Tibial nerve (tissue), 4 donors: ENCODE data around the gene LRRC59. TPM values are rescaled to one million over a fixed set of nuclear protein-coding genes. Genes with fewer than 3 reads are reported as not detected.

Source experiments
- DNase-seq, 2 donors: peaks; one replicate each; pipeline ENCODE4 v3.0.0-alpha.2; 2019; ENCODE audit warnings: low spot score in 2 of 2
- H3K27ac ChIP-seq, 4 donors: fragments of 200-600 bp; sonication (generic) in 3 of 4; one replicate each; pipeline ENCODE4 v1.5.1; 2017 to 2019; ENCODE audit warnings: mild to moderate bottlenecking in 1 of 4
- H3K27me3 ChIP-seq, 2 donors: fragments of 200-600 bp; sonication (generic) in 1 of 2; one replicate each; pipeline versions ENCODE4 v1.5.1 to v1.6.0; 2017 to 2019
- H3K36me3 ChIP-seq, 3 donors: fragments of 200-600 bp; sonication (generic); one replicate each; pipeline ENCODE4 v1.5.1; 2018 to 2019
- H3K4me1 ChIP-seq, 4 donors: fragments of 200-600 bp; sonication (generic) in 3 of 4; one replicate each; pipeline ENCODE4 v1.5.1; 2017 to 2019
- H3K4me3 ChIP-seq, 4 donors: fragments of 200-600 bp; sonication (generic) in 3 of 4; one replicate each; pipeline ENCODE4 v1.5.1; 2017 to 2019; ENCODE audit warnings: mild to moderate bottlenecking in 1 of 4, moderate library complexity in 1 of 4
- H3K9me3 ChIP-seq, 4 donors: fragments of 200-600 bp; sonication (generic) in 3 of 4; one replicate each; pipeline ENCODE4 v1.5.1; 2017 to 2019
- CTCF ChIP-seq, 5 experiments: fragments of 200-600 bp in 3 of 5; fragments of 450-650 bp in 2 of 5; sonication (generic) in 3 of 5; IDR thresholded peaks; one replicate each; pipeline ENCODE4 v1.5.1; 2016 to 2019; ENCODE audit warnings: antibody characterized with exemption in 5 of 5, mild to moderate bottlenecking in 3 of 5, moderate library complexity in 2 of 5
- EP300 ChIP-seq, 2 donors: sonication (generic); formaldehyde crosslinking; IDR thresholded peaks; one replicate each; pipeline ENCODE4 v1.6.1; 2017; ENCODE audit warnings: antibody characterized with exemption in 2 of 2, mild to moderate bottlenecking in 1 of 2
- POLR2A ChIP-seq, 2 donors: fragments of 450-650 bp; IDR thresholded peaks; one replicate each; pipeline ENCODE4 v1.6.1; 2017; ENCODE audit warnings: antibody characterized with exemption in 2 of 2, mild to moderate bottlenecking in 2 of 2, moderate library complexity in 2 of 2
- WGBS, 2 donors: methylation state at CpG; one replicate each; pipeline ENCODE4 v1.1.5; 2018; 5-methylcytosine and 5-hydroxymethylcytosine counted together
- total RNA-seq, 4 donors: library from RNA; depleted of rRNA; stranded (reverse); fragments of >200 nt; gene quantifications; one replicate each; pipeline ENCODE4 v1.1.0, GENCODE V29; 2016

LRRC59 gene
- total RNA-seq: 10 to 100 TPM; 26.0 to 72.6 (median 36.3) TPM

DNA sequence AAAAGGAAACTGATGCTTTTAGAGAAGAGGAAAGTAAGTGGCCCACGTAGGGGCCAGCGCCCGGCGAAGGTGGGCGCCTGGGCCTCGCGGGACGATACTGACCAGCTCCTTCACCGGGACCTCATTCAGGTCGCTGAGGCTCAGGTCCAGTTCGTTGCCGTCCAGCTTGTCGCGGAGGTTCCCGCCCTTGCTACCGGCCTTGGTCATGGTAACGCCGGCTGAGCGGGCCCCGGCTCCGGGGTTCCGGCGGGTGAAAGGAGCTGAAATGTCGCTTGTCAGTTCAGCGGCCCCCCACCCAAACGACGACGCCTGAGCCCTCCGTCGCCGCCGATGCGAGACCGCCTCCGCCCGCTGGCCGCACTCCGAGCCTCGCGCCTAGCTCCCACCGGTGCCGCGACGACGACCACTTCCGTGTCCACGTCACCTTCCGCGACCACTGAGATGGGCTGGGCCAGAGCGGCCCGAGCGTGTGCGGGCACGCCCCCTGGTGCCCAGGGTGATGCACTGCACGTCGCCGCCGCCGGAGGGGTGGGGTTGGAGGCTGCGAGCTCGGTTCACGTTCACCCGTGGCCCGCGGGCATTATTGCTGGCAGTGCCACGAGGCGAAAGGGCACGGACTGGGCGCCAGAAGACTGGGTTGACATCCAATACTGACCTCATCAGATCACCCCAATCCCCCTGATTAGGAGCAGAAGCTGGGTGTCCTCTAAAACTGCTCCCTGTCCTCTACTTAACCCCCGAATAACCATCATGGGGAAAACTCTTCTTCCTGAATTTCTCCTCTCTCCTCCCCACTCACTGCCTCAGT lies at the start of gene LRRC59:
Gene LRRC59 (minus strand): TSS at position 413 of the 808 bp plus-strand sequence. CDS start 206 bp downstream, at position 207.
- H3K4me3 ChIP-seq: peak within 1 kb of the TSS; percentile 82 to 98 (median 87)
- DNase-seq: peak; percentile 72 to 83
- 1 to 3% methylated on average over 43 to 45 of the region's 70 CpGs for WGBS, 2 donors
- peaks cover 0 to 27% (median 0%) of the 10 kb centered on the region in 3 donors for H3K36me3 ChIP-seq
- peaks cover 0 to 30% (median 21%) of the 10 kb centered on the region in 4 donors for H3K4me1 ChIP-seq
- no peaks in the 10 kb centered on the region for H3K9me3 ChIP-seq
- TF ChIP-seq EP300 (IDR thresholded peaks at IDR 0.05) (peak; percentile 56 to 81), CTCF (IDR thresholded peaks at IDR 0.05) (peak; percentile 95 to 100 (median 97)), POLR2A (IDR thresholded peaks at IDR 0.05) (peak; percentile 31 to 51)
- peak within 1 kb of the TSS; percentile 23 to 89 (median 80) for H3K27ac ChIP-seq
- H3K27me3 ChIP-seq: no peaks in the 10 kb centered on the region

DNA sequence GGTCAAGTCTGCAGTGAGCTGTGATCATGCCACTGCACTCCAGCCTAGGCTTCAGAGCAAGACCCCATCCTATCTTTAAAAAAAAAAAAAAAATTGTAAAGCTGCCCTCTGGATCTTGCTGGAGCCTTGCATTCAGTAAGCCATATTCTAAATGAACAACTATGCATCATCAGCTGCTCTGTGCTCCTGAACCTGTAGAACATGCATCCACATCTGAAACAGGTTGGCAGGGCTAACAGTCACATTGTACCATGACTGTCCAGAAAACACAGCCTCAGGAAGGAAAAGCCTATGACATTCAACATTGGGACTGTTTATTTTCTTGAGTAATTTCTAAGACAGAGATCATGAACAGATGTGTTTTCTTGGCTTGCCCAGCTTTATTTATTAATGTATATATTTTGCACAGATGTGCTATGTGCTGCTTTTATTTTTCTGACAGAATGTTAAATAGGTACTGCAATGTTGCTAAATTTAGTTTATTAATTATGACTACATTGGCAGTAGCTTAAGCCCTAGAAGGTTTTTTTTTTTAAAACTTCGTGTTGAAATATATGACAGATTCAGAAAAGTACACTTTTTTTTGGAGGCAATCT lies 48.5 kb upstream of the LRRC59 start:
- Histone ChIP-seq H3K27me3 (no peaks in the 10 kb centered on the region), H3K27ac (no peak overlapping the region), H3K4me1 (peaks cover 0 to 11% (median 0%) of the 10 kb centered on the region in 4 donors), H3K9me3 (no peaks in the 10 kb centered on the region), H3K4me3 (no peak overlapping the region), H3K36me3 (peaks cover 0 to 3% (median 0%) of the 10 kb centered on the region in 3 donors)
- TF ChIP-seq POLR2A (IDR thresholded peaks at IDR 0.05) (no peak), EP300 (IDR thresholded peaks at IDR 0.05) (no peak), CTCF (IDR thresholded peaks at IDR 0.05) (no peak)
- 36 to 38% methylated on average over 1 of the region's 1 CpG for WGBS, 2 donors
- no peak for DNase-seq

GRCh38 chr17:50444841-50445715 lies 47.8 kb upstream of the LRRC59 start:
- H3K4me1 ChIP-seq: peaks cover 0 to 11% (median 0%) of the 10 kb centered on the region in 4 donors
- no peaks in the 10 kb centered on the region for H3K27me3 ChIP-seq
- H3K36me3 ChIP-seq: peaks cover 0 to 8% (median 0%) of the 10 kb centered on the region in 3 donors
- DNase-seq: no peak
- no peaks in the 10 kb centered on the region for H3K9me3 ChIP-seq
- WGBS, 2 donors: 90 to 95% methylated on average over 6 of the region's 6 CpGs
- no peak overlapping the region for H3K4me3 ChIP-seq
- no peak overlapping the region for H3K27ac ChIP-seq
- TF ChIP-seq EP300 (IDR thresholded peaks at IDR 0.05): no peak
- no peak for TF ChIP-seq CTCF (IDR thresholded peaks at IDR 0.05)
- TF ChIP-seq POLR2A (IDR thresholded peaks at IDR 0.05): no peak

DNA sequence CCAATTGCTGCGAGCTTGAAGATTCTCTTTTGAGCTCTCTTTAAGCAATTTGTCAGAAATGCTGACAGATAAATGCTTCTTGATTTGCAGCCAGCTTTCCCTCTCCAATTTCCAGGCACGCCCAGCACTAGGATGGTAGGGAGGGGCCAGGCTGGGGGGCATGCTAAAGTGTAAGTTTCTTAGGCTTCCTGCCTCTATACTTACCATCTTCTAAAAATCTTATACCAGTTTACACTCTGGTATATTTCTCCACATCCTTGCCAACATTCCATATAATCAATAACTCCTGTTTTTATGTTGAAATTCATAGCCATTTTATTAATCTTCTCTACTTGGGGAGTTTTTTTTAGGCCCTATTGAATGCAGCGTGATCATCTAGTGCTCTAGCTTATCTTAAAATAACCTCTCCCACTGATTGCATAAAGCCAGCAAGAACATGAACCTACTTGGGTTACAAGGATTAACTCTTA lies 46.2 kb upstream of the LRRC59 start:
- TF ChIP-seq EP300 (IDR thresholded peaks at IDR 0.05): no peak
- TF ChIP-seq CTCF (IDR thresholded peaks at IDR 0.05): no peak
- no peak for TF ChIP-seq POLR2A (IDR thresholded peaks at IDR 0.05)
- DNase-seq: no peak
- H3K4me3 ChIP-seq: no peak overlapping the region
- H3K4me1 ChIP-seq: peaks cover 0 to 11% (median 0%) of the 10 kb centered on the region in 4 donors
- H3K27me3 ChIP-seq: no peaks in the 10 kb centered on the region
- H3K27ac ChIP-seq: no peak overlapping the region
- 32 to 34% methylated on average over 3 of the region's 3 CpGs for WGBS, 2 donors
- no peaks in the 10 kb centered on the region for H3K9me3 ChIP-seq
- H3K36me3 ChIP-seq: peaks cover 0 to 8% (median 0%) of the 10 kb centered on the region in 3 donors
